ENCODE results near the gene CCDC169.
"Not testable (repeated sequence)": the region's sequence is repeated elsewhere in the genome, so short reads cannot be mapped to it uniquely, and the experiment has no call there.

CCDC169 gene

GRCh38 chr13:36313047-36313969 lies 15.7 kb upstream of the CCDC169 start:
- no peak for DNase-seq

GRCh38 chr13:36310417-36311108 lies 12.9 kb upstream of the CCDC169 start:
- no peak for DNase-seq

GRCh38 chr13:36302289-36302688 lies 4.7 kb upstream of the CCDC169 start:
- DNase-seq: no peak

GRCh38 chr13:36299469-36299868 lies 1.9 kb upstream of the CCDC169 start:
- DNase-seq: not testable (repeated sequence)

GRCh38 chr13:36298535-36299068 lies 988 bp upstream of the CCDC169 start:
- no peak for DNase-seq

- DNase-seq: no peak
Observed at GRCh38 chr13:36294096-36294495, 3.5 kb downstream of the CCDC169 start.

- DNase-seq: no peak
Observed at GRCh38 chr13:36293497-36293896, 4.1 kb downstream of the CCDC169 start.

GRCh38 chr13:36288794-36289391 lies 8.7 kb downstream of the CCDC169 start:
- DNase-seq: no peak

- DNase-seq: no peak
Observed at GRCh38 chr13:36286006-36286405, 11.6 kb downstream of the CCDC169 start.

- DNase-seq: peak; percentile 45
Observed at GRCh38 chr13:36282821-36283432, 14.7 kb downstream of the CCDC169 start.

GRCh38 chr13:36275190-36276002 lies 22.2 kb downstream of the CCDC169 start:
- peak; percentile 43 for DNase-seq

GRCh38 chr13:36273431-36273830 lies 24.2 kb downstream of the CCDC169 start:
- DNase-seq: no peak

GRCh38 chr13:36261976-36262375 lies 35.6 kb downstream of the CCDC169 start:
- no peak for DNase-seq

GRCh38 chr13:36261011-36261410 lies 36.6 kb downstream of the CCDC169 start:
- DNase-seq: no peak

GRCh38 chr13:36259361-36260137 lies 38.1 kb downstream of the CCDC169 start:
- DNase-seq: no peak

- no peak for DNase-seq
Observed at GRCh38 chr13:36258831-36259230, 38.8 kb downstream of the CCDC169 start.

GRCh38 chr13:36251526-36251925 lies 46.1 kb downstream of the CCDC169 start:
- DNase-seq: no peak

- no peak for DNase-seq
Observed at GRCh38 chr13:36251017-36251416, 46.6 kb downstream of the CCDC169 start.

GRCh38 chr13:36248700-36249099 lies 48.9 kb downstream of the CCDC169 start:
- no peak for DNase-seq

GRCh38 chr13:36244990-36245389 lies 52.6 kb downstream of the CCDC169 start:
- DNase-seq: no peak

- no peak for DNase-seq
Observed at GRCh38 chr13:36244073-36244472, 53.5 kb downstream of the CCDC169 start.
